Measurements from ENCODE around the gene TNMD.

The TNMD gene

GRCh38 chrX:100615005-100615404 is 30.3 kb downstream of the TNMD start:
- TF ChIP-seq CTCF (IDR thresholded peaks at IDR 0.05) (peak; percentile 48), ZFX (IDR thresholded peaks at IDR 0.05; ENCODE audit: borderline replicate concordance) (no peak)
- H3K27ac ChIP-seq = no peak overlapping the region

GRCh38 chrX:100623001-100623400 is 38.3 kb downstream of the TNMD start:
- H3K27ac ChIP-seq = no peak overlapping the region
- TF ChIP-seq ZFX (IDR thresholded peaks at IDR 0.05; ENCODE audit: borderline replicate concordance) (no peak), CTCF (IDR thresholded peaks at IDR 0.05) (no peak)

GRCh38 chrX:100625985-100626491 is 41.3 kb downstream of the TNMD start:
- TF ChIP-seq CTCF (IDR thresholded peaks at IDR 0.05) (no peak), ZFX (IDR thresholded peaks at IDR 0.05; ENCODE audit: borderline replicate concordance) (no peak)

GRCh38 chrX:100635040-100635439 is 50.3 kb downstream of the TNMD start:
- no peak overlapping the region for H3K27ac ChIP-seq
- no peak for TF ChIP-seq ZFX (IDR thresholded peaks at IDR 0.05; ENCODE audit: borderline replicate concordance)
- no peak for TF ChIP-seq CTCF (IDR thresholded peaks at IDR 0.05)

More at GRCh38 chrX:100625985-100626491, 41.3 kb downstream of the TNMD start:
- no peak overlapping the region for H3K27ac ChIP-seq

GRCh38 chrX:100635989-100636320 is 51.2 kb downstream of the TNMD start:
- no peak overlapping the region for H3K27ac ChIP-seq
- TF ChIP-seq ZFX (IDR thresholded peaks at IDR 0.05; ENCODE audit: borderline replicate concordance) (no peak), CTCF (IDR thresholded peaks at IDR 0.05) (no peak)

- TF ChIP-seq ZFX (IDR thresholded peaks at IDR 0.05; ENCODE audit: borderline replicate concordance) (no peak), CTCF (IDR thresholded peaks at IDR 0.05) (peak; percentile 69)
- no peak within 1 kb of the TSS for H3K27ac ChIP-seq
Observed at GRCh38 chrX:100636321-100636991, 51.7 kb downstream of the TNMD start, which contains the start of gene TSPAN6. Gene TSPAN6 (minus strand): TSS chrX:100636806. CDS start chrX:100636694, 112 bp downstream.

- no peak for TF ChIP-seq ZFX (IDR thresholded peaks at IDR 0.05; ENCODE audit: borderline replicate concordance)
- no peak for TF ChIP-seq CTCF (IDR thresholded peaks at IDR 0.05)
- no peak overlapping the region for H3K27ac ChIP-seq
Observed at GRCh38 chrX:100642290-100642689, 57.6 kb downstream of the TNMD start.
